G401.6 (cell line): Measurements from ENCODE around the gene CCNB1.
A peak's percentile ranks its signal among the peaks of the same experiment; 100 is the strongest.
"Not testable (repeated sequence)": the region's sequence is repeated elsewhere in the genome, so short reads cannot be mapped to it uniquely, and the experiment has no call there.

Experiments
- FAIRE-seq: peaks from 2 replicates; lab custom pipeline; 2012; peaks lifted over from hg19 to GRCh38; lab: Jason Lieb, UNC

CCNB1 gene

DNA sequence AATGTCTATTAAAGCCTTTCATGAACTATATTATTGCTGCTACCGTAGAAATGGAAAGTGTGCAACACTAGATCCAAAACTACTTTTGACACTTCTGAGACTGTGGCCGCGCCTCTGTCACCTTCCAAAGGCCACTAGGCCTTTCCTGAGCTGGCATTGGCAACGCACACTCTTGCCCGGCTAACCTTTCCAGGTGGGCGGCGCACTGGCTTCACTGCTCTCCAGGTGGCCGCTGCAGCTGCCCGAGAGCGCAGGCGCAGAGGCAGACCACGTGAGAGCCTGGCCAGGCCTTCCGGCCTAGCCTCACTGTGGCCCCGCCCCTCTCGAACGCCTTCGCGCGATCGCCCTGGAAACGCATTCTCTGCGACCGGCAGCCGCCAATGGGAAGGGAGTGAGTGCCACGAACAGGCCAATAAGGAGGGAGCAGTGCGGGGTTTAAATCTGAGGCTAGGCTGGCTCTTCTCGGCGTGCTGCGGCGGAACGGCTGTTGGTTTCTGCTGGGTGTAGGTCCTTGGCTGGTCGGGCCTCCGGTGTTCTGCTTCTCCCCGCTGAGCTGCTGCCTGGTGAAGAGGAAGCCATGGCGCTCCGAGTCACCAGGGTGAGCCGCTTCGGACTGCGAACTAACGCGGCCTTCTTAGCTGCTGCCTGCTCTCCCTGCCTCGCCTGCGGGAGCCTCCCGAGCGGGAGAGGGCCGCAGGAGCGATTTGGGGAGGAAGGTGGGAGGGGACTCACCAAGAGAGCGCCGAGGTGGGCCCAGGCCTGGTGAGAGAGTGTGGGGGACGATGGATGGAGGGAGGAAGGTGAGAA, at the start of gene CCNB1:
Gene CCNB1, plus strand, starts transcription at position 465 of the 807 bp plus-strand sequence. Its CDS starts 113 bp downstream, at position 578.
- FAIRE-seq: peak; percentile 98

DNA sequence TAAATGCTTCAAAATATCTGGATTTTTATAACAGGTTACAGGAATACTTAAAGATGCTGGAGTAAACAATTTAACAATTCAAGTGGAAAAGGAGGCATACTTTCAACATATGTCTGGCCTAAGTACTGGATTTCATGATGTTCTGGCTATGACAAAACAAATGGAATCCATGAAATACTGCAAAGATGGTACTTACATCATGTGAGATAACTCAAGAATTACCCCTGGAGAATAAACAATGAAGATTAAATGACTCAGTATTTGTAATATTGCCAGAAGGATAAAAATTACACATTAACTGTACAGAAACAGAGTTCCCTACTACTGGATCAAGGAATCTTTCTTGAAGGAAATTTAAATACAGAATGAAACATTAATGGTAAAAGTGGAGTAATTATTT, 37.5 kb upstream of the CCNB1 start:
- FAIRE-seq: peak; percentile 39

DNA sequence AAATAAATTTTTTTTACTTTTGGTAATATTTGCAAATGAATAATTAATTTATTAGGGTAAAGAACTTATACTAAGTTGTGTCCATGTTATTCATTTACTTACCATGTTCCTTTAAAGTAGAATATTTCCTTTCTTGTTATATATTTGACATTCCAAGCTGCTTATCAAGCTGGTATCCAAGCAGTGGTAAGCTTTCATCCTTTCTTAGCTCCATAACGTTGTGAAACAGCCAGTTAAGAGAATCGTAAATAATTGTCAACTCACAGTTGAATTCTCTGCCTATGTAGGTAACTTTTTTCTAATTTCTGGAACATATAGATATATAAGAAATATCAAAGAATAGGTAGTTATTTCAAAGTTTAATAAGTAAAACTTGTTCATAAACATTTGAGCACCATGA, 36.7 kb upstream of the CCNB1 start:
- FAIRE-seq: peak; percentile 65

DNA sequence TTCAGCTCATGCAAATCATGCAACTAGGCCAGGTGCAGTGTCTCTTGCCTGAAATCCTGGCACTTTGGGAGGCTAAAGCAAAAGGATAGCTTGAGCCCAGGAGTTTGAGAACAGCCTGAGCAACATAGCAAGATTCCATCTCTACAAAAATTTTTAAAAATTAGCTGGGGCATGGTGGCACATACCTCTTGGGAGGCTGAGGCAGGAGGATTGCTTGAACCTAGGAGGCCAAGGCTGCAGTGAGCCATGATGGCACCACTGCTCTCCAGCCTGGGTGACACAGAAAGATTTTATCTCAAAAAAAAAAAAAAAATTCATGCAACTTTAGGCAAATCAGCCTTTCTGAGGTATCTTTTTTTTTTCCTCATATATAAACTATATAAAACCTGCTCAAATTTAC, 35.6 kb upstream of the CCNB1 start:
- no peak for FAIRE-seq

DNA sequence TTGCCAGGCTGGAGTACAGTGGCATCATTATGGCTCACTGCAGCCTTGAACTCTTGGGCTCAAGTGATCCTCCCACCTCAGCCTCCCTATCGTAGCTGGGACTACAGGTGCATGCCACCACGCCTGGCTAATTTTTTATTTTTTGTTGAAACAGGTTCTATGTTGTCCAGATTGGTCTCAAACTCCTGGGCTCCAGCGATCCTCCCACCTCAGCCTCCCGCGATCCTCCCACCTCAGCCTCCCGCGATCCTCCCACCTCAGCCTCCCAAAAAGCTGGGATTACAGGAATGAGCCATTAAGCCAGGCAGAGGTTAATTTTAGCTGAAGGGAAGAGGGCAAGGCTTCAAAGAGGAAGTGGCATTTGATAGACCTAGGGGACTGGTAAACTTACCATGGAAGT, 32.8 kb upstream of the CCNB1 start:
- no peak for FAIRE-seq

DNA sequence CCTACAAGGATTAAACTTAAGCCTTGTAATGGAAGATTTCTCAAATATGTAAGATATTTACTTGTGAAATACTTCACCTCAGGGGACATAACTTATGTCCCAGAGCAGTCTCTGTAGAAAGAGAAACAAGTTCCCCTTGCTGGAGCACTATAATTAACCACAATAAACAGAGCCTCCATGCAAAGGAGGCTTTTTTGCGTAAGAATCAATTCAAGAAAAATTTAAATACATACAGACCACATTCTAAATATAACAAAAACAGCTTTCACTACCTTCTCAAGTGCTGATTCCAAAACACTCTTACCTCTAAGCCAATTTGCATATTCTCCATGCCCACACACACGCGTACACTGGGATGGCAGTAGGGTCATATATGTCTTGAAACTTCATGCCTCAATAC, 30.7 kb upstream of the CCNB1 start:
- FAIRE-seq: no peak

DNA sequence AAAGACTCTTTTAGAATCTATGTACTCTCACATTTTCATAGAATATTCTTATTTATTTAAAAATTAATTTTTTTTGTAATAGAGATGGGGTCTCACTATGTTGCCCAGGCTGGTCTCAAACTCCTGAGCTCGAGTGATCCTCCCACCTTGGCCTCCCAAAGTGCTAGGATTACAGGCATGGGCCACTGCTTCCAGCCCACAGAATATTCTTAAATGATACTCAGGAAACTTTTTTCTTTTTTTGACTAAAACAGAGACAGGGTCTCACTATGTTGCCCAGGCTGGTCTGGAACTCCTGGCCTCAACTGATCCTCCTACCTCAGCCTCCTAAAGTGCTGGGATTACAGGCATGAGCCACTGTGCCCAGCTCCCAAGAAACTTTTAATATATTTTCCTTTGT, 29.7 kb upstream of the CCNB1 start:
- FAIRE-seq: not testable (repeated sequence)

DNA sequence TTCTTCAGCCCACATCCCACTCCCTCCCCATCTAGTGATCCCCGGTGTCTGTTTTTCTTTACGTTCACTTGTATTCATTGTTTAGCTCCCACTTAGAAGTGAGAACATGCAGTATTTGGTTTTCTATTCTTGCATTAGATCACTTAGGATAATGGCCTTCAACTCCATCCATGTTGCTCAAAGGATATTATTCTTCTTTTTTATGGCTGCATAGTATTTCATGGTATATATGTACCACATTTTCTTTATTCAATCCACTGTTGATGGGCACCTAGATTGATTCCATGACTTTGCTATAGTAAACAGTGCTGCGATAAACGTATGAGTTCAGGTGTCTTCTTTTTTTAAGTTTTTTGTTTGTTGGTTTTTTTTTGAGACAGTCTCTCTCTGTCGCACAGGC, 29.1 kb upstream of the CCNB1 start:
- FAIRE-seq: no peak

DNA sequence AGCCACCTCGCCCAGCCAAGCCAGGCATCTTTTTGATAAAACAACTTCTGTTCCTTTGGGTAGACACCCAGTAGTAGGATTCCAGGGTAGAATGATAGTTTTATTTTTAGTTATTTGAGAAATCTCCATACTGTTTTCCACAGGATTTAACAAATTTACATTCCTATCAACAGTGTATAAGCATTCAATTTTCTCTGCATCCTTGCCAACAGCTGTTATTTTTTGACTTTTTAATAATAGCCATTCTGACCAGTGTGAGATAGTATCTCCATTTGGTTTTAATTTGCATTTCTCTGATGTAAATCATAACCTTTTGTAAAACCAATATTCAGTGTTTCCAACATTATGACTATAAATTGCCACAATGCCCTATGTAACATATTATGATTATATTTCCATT, 28.2 kb upstream of the CCNB1 start:
- no peak for FAIRE-seq

DNA sequence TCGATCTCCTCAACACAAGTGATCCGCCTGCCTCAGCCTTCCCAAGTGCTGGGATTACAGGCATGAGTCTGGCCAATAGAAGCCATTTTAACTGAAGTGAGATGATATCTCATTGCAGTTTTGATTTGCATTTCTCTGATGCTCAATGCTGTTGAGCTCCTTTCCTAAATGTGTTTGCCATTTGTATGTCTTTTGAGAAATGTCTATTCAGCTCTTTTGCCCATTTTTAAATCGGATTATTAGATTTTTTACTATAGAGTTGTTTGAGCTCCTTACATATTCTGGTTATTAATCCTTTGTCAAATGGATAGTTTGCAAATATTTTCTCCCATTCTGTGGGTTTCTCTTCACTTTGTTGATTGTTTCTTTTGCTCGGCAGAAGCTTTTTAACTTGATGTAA, 26.7 kb upstream of the CCNB1 start:
- not testable (repeated sequence) for FAIRE-seq

DNA sequence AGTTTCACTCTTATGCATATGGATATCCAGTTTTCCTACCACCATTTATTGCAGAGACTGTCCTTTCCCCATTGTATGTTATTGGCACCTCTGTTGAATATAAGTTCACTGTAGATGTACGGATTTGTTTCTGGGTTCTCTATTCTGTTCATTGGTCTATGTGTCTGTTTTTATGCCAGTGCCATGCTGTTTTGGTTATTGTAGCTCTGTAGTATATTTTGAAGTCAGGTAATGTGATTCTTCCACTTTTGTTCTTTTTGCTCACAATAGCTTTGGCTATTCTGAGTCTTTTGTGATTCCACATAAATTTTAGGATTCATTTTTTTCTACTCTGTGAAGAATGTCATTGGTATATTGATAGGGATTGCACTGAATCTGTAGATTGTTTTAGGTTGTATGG, 26.1 kb upstream of the CCNB1 start:
- FAIRE-seq: no peak

DNA sequence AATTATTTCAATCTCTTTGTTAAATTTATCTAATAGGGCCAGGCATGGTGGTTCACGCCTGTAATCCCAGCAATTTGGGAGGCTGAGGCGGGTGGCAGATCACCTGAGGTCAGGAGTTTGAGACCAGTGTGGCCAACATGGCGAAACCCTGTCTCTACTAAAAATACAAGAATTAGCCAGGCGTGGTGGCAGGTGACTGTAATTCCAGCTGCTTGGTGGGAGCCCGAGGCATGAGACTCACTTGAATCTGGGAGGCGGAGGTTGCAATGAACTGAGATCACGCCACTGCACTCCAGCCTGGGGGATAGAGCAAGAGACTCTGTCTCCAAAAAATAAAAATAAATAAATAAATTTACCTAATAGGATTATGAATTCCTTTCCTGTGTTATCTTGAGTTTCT, 18.4 kb upstream of the CCNB1 start:
- FAIRE-seq: not testable (repeated sequence)

DNA sequence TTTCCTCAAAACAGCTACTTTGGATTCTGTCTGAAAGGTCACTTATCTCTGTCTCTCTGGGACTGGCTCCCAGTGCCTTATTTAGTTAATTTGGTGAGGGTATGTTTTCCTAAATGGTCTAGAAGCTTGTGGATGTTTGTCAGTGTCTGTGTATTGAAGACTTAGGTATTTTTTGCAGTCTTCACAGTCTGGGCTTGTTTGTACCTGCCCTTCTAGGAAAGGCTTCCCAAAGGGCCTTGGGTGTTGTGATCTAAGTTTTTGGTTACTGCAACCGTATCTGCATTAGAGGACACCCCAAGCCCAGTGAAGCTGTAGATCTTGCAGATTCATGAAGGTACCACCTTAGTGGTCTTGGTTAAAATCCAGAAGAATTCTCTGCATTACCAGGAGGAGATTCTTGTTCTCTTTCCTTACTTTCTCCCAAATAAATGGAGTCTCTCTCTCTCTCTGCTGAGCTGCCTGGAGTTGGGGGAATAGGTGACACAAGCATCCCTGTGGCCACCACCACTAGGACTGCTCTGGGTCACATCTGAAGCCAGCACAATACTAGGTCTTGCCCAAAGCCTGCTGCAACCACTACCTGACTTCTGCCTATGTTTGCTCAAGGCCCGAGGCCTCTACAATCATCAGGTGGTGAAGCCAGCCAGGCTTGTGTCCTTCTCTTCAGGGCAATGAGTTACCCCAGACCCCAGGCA, 17.8 kb upstream of the CCNB1 start:
- FAIRE-seq: no peak

DNA sequence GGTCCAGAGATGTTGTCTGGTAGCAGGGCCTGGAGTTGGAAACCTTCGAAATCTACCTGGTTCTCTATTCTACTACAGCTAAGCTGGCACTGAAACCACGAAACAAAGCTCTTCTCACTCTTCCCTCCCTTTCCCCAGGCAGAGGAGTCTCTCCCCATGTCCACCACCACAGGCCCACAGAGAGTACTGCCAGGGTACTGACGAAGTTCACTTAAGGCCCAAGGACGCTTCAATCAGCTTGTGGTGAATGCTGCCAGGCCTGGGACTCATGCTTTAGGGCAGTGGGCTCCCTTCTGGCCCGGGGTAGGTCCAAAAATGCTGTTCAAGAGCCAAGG, 17.3 kb upstream of the CCNB1 start:
- no peak for FAIRE-seq

DNA sequence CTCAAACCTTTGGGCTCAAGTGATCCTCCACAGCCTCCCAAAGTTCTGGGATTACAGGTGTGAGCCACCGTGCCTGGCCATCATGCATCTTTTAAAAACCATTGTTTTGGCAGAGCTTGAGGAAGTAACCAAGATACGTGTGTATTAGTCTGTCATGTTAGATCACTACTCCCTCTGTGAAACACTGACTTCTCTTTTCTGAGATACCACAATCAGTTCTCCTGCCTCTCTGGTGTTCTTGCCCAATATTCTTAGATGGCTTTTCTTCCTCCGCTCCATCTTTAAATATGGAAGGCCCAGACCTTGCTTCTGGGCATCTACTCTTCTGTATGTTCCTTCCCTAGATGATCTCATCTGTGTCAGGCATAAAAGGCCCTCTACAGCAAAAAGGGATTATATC, 14.2 kb upstream of the CCNB1 start:
- FAIRE-seq: no peak

DNA sequence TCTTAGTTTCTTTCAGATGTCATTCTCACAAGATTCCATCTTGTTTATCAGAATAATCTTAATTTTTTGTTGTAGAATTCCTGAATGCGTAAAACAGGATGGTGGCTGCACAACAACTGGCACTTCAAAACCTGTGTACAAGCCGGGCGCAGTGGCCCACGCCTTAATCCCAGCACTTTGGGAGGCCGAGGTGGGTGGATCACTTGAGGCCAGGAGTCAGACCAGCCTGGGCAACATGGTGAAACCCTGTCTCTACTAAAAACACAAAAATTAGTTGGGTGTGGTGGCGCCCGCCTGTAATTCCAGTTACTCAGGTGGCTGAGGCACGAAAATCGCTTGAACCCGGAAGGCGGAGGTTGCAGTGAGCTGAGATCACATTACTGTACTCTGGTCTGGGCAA, 10.5 kb upstream of the CCNB1 start:
- no peak for FAIRE-seq

DNA sequence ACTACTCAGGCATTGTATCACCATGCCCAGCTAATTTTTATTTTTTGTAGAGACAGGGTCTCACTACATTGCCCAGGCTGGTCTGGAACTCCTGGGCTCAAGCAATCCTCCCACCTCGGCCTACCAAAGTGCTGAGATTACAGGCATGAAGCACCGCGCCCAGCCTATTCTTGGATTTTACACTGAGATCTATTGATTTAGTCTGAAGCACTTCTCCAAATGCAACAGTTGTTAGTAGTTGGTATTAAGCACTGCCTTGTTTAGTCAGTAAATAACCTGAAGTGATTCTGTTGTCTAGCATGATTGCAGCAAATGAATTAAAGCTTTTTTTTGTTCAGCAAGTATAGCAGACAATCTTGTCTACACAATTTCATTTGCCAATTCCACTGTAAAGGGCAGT, 8.9 kb upstream of the CCNB1 start:
- FAIRE-seq: no peak

DNA sequence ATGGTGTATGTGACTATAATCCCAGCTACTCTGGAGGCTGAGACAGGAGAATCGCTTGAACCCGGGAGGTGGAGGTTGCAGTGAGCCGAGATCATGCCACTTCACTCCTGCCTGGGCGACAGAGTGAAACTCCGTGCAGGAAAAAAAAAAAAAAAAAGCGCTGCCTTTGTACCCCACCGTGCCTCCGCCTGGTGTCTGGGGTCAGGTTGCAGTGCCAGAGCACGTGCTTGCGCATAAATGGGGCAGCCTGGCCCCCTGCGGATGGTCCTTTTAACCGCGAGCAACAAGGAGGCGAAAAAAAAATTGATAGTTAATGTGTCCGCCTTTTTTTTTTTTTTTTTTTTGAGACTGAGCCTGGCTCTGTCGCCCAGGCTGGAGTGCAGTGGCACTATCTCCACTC, 6.3 kb upstream of the CCNB1 start:
- FAIRE-seq: no peak

DNA sequence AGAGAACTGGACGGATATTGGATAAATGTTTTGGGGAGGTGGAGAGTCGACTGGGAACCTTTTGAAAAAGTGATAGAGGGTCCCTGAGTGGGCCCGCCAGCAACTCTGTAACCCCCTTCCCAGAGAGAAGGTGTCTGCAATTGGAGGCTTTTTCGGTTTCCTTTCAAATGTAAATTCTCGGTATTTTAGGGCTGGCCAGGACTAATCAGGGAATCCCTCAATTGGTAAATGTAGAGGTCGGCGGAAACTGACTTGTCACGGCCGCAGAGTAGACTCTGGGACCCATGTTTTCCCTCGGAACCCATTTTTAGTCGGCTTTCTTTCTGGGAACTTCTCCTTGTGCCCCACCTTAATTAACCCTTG, 524 bp downstream of the CCNB1 start:
- no peak for FAIRE-seq

DNA sequence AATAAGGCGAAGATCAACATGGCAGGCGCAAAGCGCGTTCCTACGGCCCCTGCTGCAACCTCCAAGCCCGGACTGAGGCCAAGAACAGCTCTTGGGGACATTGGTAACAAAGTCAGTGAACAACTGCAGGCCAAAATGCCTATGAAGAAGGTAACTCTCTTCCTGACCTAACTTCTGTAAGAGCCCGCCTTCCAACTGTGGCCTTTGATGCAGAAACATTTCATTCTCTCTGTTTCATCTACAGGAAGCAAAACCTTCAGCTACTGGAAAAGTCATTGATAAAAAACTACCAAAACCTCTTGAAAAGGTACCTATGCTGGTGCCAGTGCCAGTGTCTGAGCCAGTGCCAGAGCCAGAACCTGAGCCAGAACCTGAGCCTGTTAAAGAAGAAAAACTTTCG, 979 bp downstream of the CCNB1 start:
- FAIRE-seq: no peak

DNA sequence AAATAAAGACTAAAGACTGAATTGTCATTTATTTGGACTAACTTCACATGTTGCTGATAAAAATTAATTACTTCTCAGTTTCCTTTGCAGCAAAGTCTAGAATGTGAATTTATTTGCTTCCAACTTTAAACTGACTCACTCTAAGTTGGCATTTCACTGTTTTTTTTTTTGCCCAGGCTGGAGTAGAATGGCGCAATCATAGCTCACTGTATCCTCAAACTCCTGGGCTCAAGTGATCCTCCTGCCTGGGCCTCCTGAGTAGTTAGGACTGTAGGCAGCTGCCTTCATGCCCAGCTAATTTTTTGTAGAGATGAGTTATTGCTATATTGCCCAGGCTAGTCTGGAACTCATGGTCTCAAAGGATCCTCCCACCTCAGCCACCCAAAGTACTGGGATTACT, 3.5 kb downstream of the CCNB1 start:
- FAIRE-seq: no peak

DNA sequence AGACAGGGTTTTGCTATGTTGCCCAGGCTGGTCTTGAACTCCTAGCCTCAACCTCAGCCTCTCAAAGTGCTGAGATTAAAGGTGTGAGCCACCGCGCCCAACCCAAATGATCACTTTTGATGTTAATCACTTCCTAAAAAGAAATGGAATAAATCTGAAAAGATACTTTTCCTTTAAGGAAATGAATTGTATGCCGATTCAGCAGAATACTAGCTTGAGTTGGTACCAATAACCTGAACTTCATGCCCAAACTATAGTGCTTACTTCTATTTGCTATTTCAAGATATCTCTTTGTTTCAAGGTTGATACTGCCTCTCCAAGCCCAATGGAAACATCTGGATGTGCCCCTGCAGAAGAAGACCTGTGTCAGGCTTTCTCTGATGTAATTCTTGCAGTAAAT, 4.0 kb downstream of the CCNB1 start:
- no peak for FAIRE-seq

DNA sequence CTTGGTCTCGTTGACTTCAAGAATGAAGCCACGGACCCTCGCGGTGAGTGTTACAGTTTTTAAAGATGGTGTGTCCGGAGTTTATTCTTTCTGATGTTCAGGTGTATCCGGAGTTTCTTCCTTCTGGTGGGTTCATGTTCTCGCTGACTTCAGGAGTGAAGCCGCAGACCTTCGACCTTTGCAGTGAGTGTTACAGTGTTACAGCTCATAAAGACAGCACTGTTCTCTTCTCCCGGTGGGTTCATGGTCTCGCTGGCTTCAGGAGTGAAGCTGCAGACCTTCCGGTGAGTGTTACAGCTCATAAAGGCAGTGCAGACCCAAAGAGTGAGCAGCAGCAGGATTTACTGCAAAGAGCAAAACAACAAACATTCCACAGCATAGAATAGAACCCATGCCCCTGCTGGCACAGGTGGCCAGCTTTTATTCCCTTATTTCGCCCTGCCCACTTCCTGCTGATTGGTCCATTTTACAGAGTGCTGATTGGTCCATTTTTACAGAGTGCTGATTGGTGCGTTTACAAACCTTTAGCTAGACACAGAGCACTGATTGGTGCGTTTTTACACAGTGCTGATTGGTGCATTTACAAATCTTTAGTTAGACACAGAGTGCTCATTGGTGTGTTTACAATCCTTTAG, 14.8 kb downstream of the CCNB1 start:
- FAIRE-seq: not testable (repeated sequence)

DNA sequence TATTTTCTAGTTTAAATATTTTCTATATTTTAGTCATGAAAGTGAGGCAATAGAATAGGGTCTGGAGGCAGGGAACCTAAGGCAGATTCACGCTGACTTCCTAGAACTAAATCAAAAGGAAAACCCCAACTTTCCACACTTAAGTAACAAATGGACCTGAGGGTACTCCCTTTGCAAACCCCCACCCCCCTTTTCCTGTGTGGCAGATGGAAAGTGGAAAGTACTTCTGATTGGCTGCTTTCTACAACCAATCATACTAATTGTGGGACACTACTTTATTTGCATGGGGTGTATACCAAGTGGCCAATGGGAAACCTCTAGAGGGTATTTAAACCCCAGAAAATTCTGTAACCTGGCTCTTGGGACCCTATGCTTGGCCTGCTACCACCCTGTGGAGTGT, 17.7 kb downstream of the CCNB1 start:
- no peak for FAIRE-seq
